Psoas muscle (tissue), 8 donors: ENCODE results near the gene AKAP11. TPM values are rescaled to one million over a fixed set of nuclear protein-coding genes. Genes with fewer than 3 reads are reported as not detected.
A peak's percentile ranks its signal among the peaks of the same experiment; 100 is the strongest.

Experiments used
- ATAC-seq, 4 donors: fragments of 200-7000 bp; cut with Tn5 transposase; one replicate each; pipeline ENCODE4 v1.9.1; 2020; ENCODE audit warnings: moderate library complexity in 3 of 4, mild to moderate bottlenecking in 2 of 4
- DNase-seq, 2 donors: peaks; one replicate each; pipeline ENCODE4 v3.0.0-alpha.2; 2020
- H3K27ac ChIP-seq: fragments of 200-600 bp; one replicate; pipeline ENCODE4 v1.8.0; 2022
- H3K27me3 ChIP-seq, 3 donors: fragments of 200-600 bp in 1 of 3; one replicate each; pipeline versions ENCODE4 v1.6.1 to v1.8.0; 2013 to 2022; ENCODE audit warnings: low read length in 2 of 3, mild to moderate bottlenecking in 2 of 3, moderate library complexity in 1 of 3; ENCODE audit not compliant: insufficient read depth in 3 of 3
- H3K36me3 ChIP-seq, 2 donors: fragments of 200-600 bp in 1 of 2; one replicate each; pipeline versions ENCODE4 v1.6.1 to v1.8.0; 2013 to 2022; ENCODE audit warnings: low read depth in 1 of 2, mild to moderate bottlenecking in 1 of 2, moderate library complexity in 1 of 2; ENCODE audit not compliant: insufficient read depth in 1 of 2
- H3K4me1 ChIP-seq: fragments of 200-600 bp; one replicate; pipeline ENCODE4 v1.8.0; 2022
- H3K4me3 ChIP-seq: fragments of 200-600 bp; one replicate; pipeline ENCODE4 v1.8.0; 2022; ENCODE audit warnings: mild to moderate bottlenecking
- H3K9me3 ChIP-seq: fragments of 200-600 bp; one replicate; pipeline ENCODE4 v1.8.0; 2022
- CTCF ChIP-seq: fragments of 200-600 bp; IDR thresholded peaks from one replicate; pipeline ENCODE4 v1.8.0; 2022; ENCODE audit warnings: antibody characterized with exemption
- WGBS, 3 donors: extraction: QIAGEN DNeasy Blood & Tissue Kit; methylation state at CpG; one replicate each; pipeline versions ENCODE4 v1.1.6 to v1.1.7; 2013; 5-methylcytosine and 5-hydroxymethylcytosine counted together
- intact Hi-C, 2 donors: fragments of 100-400 bp; cut with DNase I; formaldehyde crosslinking; loops; one replicate each; pipeline versions ENCODE4 v1.11.0 to v1.14.2; 2022
- polyA plus RNA-seq, 3 donors: library from polyadenylated mRNA; stranded (reverse); fragments of 200-250 nt; gene quantifications; one replicate each; pipeline ENCODE4 v1.2.3, GENCODE V29; 2013
- total RNA-seq, 4 donors: library from RNA; stranded (reverse); fragmentation: NEBNext Ultra II Directional in 2 of 4; extraction: Animal tissue kit (Norgen Biotek cat#: 25700) in 2 of 4; gene quantifications; one replicate each; pipeline versions ENCODE4 v1.2.1 to v1.2.4, GENCODE V29; 2021 to 2023
- donor health status: healthy with polysubstance abuse.
- donor health status: DM: no; HTN: no; CAD: no; lungs with moderate emphysema.
- donor health status: Bipolar disorder and iron deficiency.
- donor health status: healthy.
- donor health status: DM: yes; HTN: yes; CAD: no.
- donor health status: DM: no; HTN: no; CAD: no.
- donor health status: DM: no; HTN: no; CAD: no.
- donor health status: DM: yes; HTN: yes; CAD: no.

AKAP11 gene
- total and polyA plus RNA-seq, 7 donors, result 2.6 to 17.7 (median 12.0) TPM

GRCh38 chr13:42270857-42271215 lies 1.1 kb upstream of the AKAP11 start:
- no peaks in the 10 kb centered on the region for H3K27me3 ChIP-seq
- H3K4me3 ChIP-seq, result peak overlapping the region; percentile 99
- intact Hi-C loops, result no loop called here
- H3K36me3 ChIP-seq, result no peaks in the 10 kb centered on the region
- DNase-seq (no peak), ATAC-seq (no peak)
- peak overlapping the region; percentile 86 for H3K27ac ChIP-seq
- no peak for TF ChIP-seq CTCF
- WGBS, 3 donors, result 80 to 84% (median 82%) methylated on average over 6 of the region's 6 CpGs
- peaks cover 12% of the 10 kb centered on the region for H3K4me1 ChIP-seq
- no peaks in the 10 kb centered on the region for H3K9me3 ChIP-seq

GRCh38 chr13:42271337-42272114 lies 426 bp upstream of the AKAP11 start:
- H3K27me3 ChIP-seq, result no peaks in the 10 kb centered on the region
- no peak for TF ChIP-seq CTCF
- 1 to 2% (median 2%) methylated on average over 49 to 57 of the region's 57 CpGs for WGBS, 3 donors
- H3K9me3 ChIP-seq, result no peaks in the 10 kb centered on the region
- peaks cover 12% of the 10 kb centered on the region for H3K4me1 ChIP-seq
- peak overlapping the region; percentile 86 for H3K27ac ChIP-seq
- H3K36me3 ChIP-seq, result no peaks in the 10 kb centered on the region
- H3K4me3 ChIP-seq, result peak overlapping the region; percentile 99
- peak; percentile 91 to 96 (median 94) for ATAC-seq
- intact Hi-C loops, result no loop called here
- peak; percentile 91 to 96 for DNase-seq

GRCh38 chr13:42272804-42273175 lies 838 bp downstream of the AKAP11 start:
- DNase-seq (no peak), ATAC-seq (no peak)
- intact Hi-C loops, result no loop called here
- Histone ChIP-seq H3K27ac (peak overlapping the region; percentile 86), H3K4me3 (peak overlapping the region; percentile 99), H3K4me1 (peaks cover 6% of the 10 kb centered on the region), H3K27me3 (no peaks in the 10 kb centered on the region), H3K9me3 (no peaks in the 10 kb centered on the region), H3K36me3 (no peaks in the 10 kb centered on the region)
- TF ChIP-seq CTCF, result no peak
- 24 to 32% (median 27%) methylated on average over 4 of the region's 4 CpGs for WGBS, 3 donors

- 82 to 90% (median 86%) methylated on average over 10 of the region's 10 CpGs for WGBS, 3 donors
- DNase-seq (no peak), ATAC-seq (no peak)
- no peak for TF ChIP-seq CTCF
- intact Hi-C loops, result no loop called here
- Histone ChIP-seq H3K36me3 (no peaks in the 10 kb centered on the region), H3K27ac (no peak overlapping the region), H3K4me3 (no peak overlapping the region), H3K9me3 (no peaks in the 10 kb centered on the region), H3K27me3 (no peaks in the 10 kb centered on the region), H3K4me1 (peaks cover 6% of the 10 kb centered on the region)
These were observed 2.6 kb downstream of the AKAP11 start for GRCh38 chr13:42274386-42275097.
